Right lobe of liver (tissue), 6 donors: Measurements from ENCODE around the gene ZBED5. TPM values are rescaled to one million over a fixed set of nuclear protein-coding genes. Genes with fewer than 3 reads are reported as not detected.

ENCODE experiments used
- ATAC-seq, 4 donors: fragments of 200-7000 bp; cut with Tn5 transposase; one replicate each; pipeline ENCODE4 v1.9.1; 2020; ENCODE audit warnings: mild to moderate bottlenecking in 4 of 4, moderate library complexity in 4 of 4
- DNase-seq, 3 donors: peaks; one replicate each; pipeline ENCODE4 v3.0.0-alpha.2; 2020
- H3K27ac ChIP-seq, 3 donors: fragments of 200-600 bp; one replicate each; pipeline ENCODE4 v1.8.0; 2022
- H3K27me3 ChIP-seq, 2 donors: fragments of 200-600 bp; one replicate each; pipeline ENCODE4 v1.8.0; 2022
- H3K36me3 ChIP-seq, 4 donors: fragments of 200-600 bp; sonication (generic) in 1 of 4; one replicate each; pipeline versions ENCODE4 v1.5.1 to v1.8.0; 2017 to 2022; ENCODE audit warnings: control low read depth in 1 of 4
- H3K4me1 ChIP-seq, 4 donors: fragments of 200-600 bp; sonication (generic) in 1 of 4; one replicate each; pipeline versions ENCODE4 v1.5.1 to v1.8.0; 2017 to 2022; ENCODE audit warnings: control low read depth in 1 of 4
- H3K4me3 ChIP-seq, 3 donors: fragments of 200-600 bp; one replicate each; pipeline ENCODE4 v1.8.0; 2022
- H3K9me3 ChIP-seq, 4 donors: fragments of 200-600 bp; sonication (generic) in 1 of 4; one replicate each; pipeline versions ENCODE4 v1.5.1 to v1.8.0; 2017 to 2022; ENCODE audit warnings: control low read depth in 1 of 4
- CTCF ChIP-seq, 4 donors: fragments of 200-600 bp in 3 of 4; fragments of 450-650 bp in 1 of 4; IDR thresholded peaks; one replicate each; pipeline versions ENCODE4 v1.5.1 to v1.8.0; 2016 to 2022; ENCODE audit warnings: antibody characterized with exemption in 4 of 4, mild to moderate bottlenecking in 2 of 4
- POLR2A ChIP-seq: fragments of 450-650 bp; IDR thresholded peaks from one replicate; pipeline ENCODE4 v1.6.1; 2017; ENCODE audit warnings: antibody characterized with exemption, mild to moderate bottlenecking
- WGBS: methylation state at CpG from one replicate; pipeline ENCODE4 v1.1.6; 2018; ENCODE audit warnings: low coverage, low lambda C conversion rate; ENCODE audit not compliant: insufficient coverage; ENCODE audit errors: missing lambda C conversion rate; 5-methylcytosine and 5-hydroxymethylcytosine counted together
- intact Hi-C, 2 donors: fragments of 100-400 bp; cut with DNase I; formaldehyde crosslinking; loops; one replicate each; pipeline versions ENCODE4 v1.11.2 to v1.14.1; 2022
- total RNA-seq, 6 experiments: library from RNA; depleted of rRNA in 2 of 6; stranded (reverse); fragments of >200 nt in 2 of 6; fragmentation: NEBNext Ultra II Directional in 3 of 6; extraction: Animal tissue kit (Norgen Biotek cat#: 25700) in 3 of 6; gene quantifications; one replicate each; pipeline versions ENCODE4 v1.1.0 to v1.2.4, GENCODE V29; 2016 to 2023
- donor health status: DM: no; HTN: yes; CAD: no.
- donor health status: DM: no; HTN: no; CAD: no.
- donor health status: DM: no; HTN: no; CAD: no.
- donor health status: DM: no; HTN: yes; CAD: no.
- donor health status: DM: no; HTN: yes; CAD: no.

The ZBED5 gene
- total RNA-seq, 6 experiments from 2014 or later = 7.0 to 11.7 (median 8.7) TPM

- H3K36me3 ChIP-seq = peaks cover 25 to 63% (median 55%) of the 10 kb centered on the region in 4 donors
- H3K4me3 ChIP-seq = no peak overlapping the region
- ATAC-seq = no peak
- 40% methylated on average over 8 of the region's 8 CpGs for WGBS
- intact Hi-C loops = no loop called here
- peaks cover 0 to 23% (median 10%) of the 10 kb centered on the region in 4 donors for H3K4me1 ChIP-seq
- no peak for DNase-seq
- no peaks in the 10 kb centered on the region for H3K27me3 ChIP-seq
- no peak for TF ChIP-seq CTCF (IDR thresholded peaks at IDR 0.05)
- no peak for TF ChIP-seq POLR2A
- no peak overlapping the region for H3K27ac ChIP-seq
- no peaks in the 10 kb centered on the region for H3K9me3 ChIP-seq
Measured at GRCh38 chr11:10805741-10806140, 52.1 kb downstream of the ZBED5 start.

- TF ChIP-seq POLR2A (no peak), CTCF (IDR thresholded peaks at IDR 0.05) (no peak)
- WGBS = 65% methylated on average over 6 of the region's 6 CpGs
- ATAC-seq (no peak), DNase-seq (no peak)
- H3K36me3 ChIP-seq = peaks cover 42 to 83% (median 72%) of the 10 kb centered on the region in 4 donors
- H3K9me3 ChIP-seq = no peaks in the 10 kb centered on the region
- no peaks in the 10 kb centered on the region for H3K27me3 ChIP-seq
- intact Hi-C loops = no loop called here
- no peak overlapping the region for H3K27ac ChIP-seq
- no peak overlapping the region for H3K4me3 ChIP-seq
- peaks cover 0 to 19% (median 8%) of the 10 kb centered on the region in 4 donors for H3K4me1 ChIP-seq
Measured at GRCh38 chr11:10803676-10804075, 54.2 kb downstream of the ZBED5 start.

Other genes with a start within 250 kb of the ZBED5 start
- 1 to 10 TPM; 1.2 to 2.3 (median 1.4) TPM for gene IRAG1, start 164.3 kb downstream of the ZBED5 start, total RNA-seq
- 10 to 100 TPM; 15.9 to 38.9 (median 20.0) TPM for gene CTR9, start 106.8 kb downstream of the ZBED5 start, total RNA-seq
- gene EIF4G2, start 49.1 kb downstream of the ZBED5 start, total RNA-seq = 100 to 1,000 TPM; 229 to 373 (median 302) TPM